GM13976 (cell line): Measurements from ENCODE around the gene LYRM2.

ENCODE experiments used
- DNase-seq: peaks from one replicate; pipeline ENCODE4 v3.0.0; 2012; ENCODE audit warnings: low spot score
- CTCF ChIP-seq: IDR thresholded peaks from 2 replicates; pipeline ENCODE4 v1.5.1; 2012; ENCODE audit warnings: borderline replicate concordance, mild to moderate bottlenecking; ENCODE audit not compliant: insufficient read depth; ENCODE audit errors: extremely low read depth, missing control alignments, control extremely low read depth
- in situ Hi-C: fragments of 300-500 bp; cut with MboI; formaldehyde crosslinking; loops from one replicate; pipeline ENCODE4 v1.12.0; 2022; ENCODE audit warnings: low sequenced_read_pairs, mixed read lengths, inconsistent platforms; ENCODE audit not compliant: unreplicated experiment

Gene LYRM2

GRCh38 chr6:89680150-89680549 lies 41.6 kb upstream of the LYRM2 start:
- DNase-seq: no peak
- TF ChIP-seq CTCF: no peak
- in situ Hi-C loops: no loop called here

GRCh38 chr6:89679215-89680120 lies 40.9 kb upstream of the LYRM2 start:
- TF ChIP-seq CTCF: no peak
- in situ Hi-C loops: no loop called here
- DNase-seq: no peak

- DNase-seq: no peak
- no peak for TF ChIP-seq CTCF
- in situ Hi-C loops: no loop called here
Measured at GRCh38 chr6:89678531-89678930, 40.0 kb upstream of the LYRM2 start.

- TF ChIP-seq CTCF: no peak
- in situ Hi-C loops: no loop called here
- no peak for DNase-seq
Measured at GRCh38 chr6:89675949-89676748, 37.6 kb upstream of the LYRM2 start.

- in situ Hi-C loops: no loop called here
- no peak for TF ChIP-seq CTCF
- no peak for DNase-seq
Measured at GRCh38 chr6:89670935-89671565, 32.5 kb upstream of the LYRM2 start.

- in situ Hi-C loops: no loop called here
- TF ChIP-seq CTCF: no peak
- DNase-seq: no peak
Measured at GRCh38 chr6:89669002-89669401, 30.5 kb upstream of the LYRM2 start.
